GM18868 (cell line): Measurements from ENCODE around the gene CACNB3.

Source experiments
- ATAC-seq: cut with Tn5 transposase; IDR thresholded peaks from one replicate; pipeline ENCODE4 v1.9.1; 2021; ENCODE audit warnings: mild to moderate bottlenecking, moderate library complexity; ENCODE audit not compliant: unreplicated experiment

The CACNB3 gene

GRCh38 chr12:48788524-48788853, 29.8 kb upstream of the CACNB3 start:
- no peak for ATAC-seq

GRCh38 chr12:48788854-48789775, 29.2 kb upstream of the CACNB3 start, which contains the start of gene ADCY6:
ADCY6 (minus strand) TSS chr12:48789089; CDS start chr12:48783434, 5,655 bp downstream.
- ATAC-seq, result no peak

GRCh38 chr12:48789858-48790326, 28.4 kb upstream of the CACNB3 start:
- ATAC-seq, result no peak

- ATAC-seq, result no peak
Measured at GRCh38 chr12:48793696-48794095, 24.6 kb upstream of the CACNB3 start.

- ATAC-seq, result no peak
Measured at GRCh38 chr12:48794870-48795269, 23.4 kb upstream of the CACNB3 start.

GRCh38 chr12:48795550-48796455, 22.5 kb upstream of the CACNB3 start:
- ATAC-seq, result no peak

- no peak for ATAC-seq
Measured at GRCh38 chr12:48796976-48797375, 21.3 kb upstream of the CACNB3 start.

- no peak for ATAC-seq
Measured at GRCh38 chr12:48800457-48800856, 17.8 kb upstream of the CACNB3 start.

GRCh38 chr12:48800971-48801370, 17.3 kb upstream of the CACNB3 start:
- ATAC-seq, result no peak

- no peak for ATAC-seq
Measured at GRCh38 chr12:48803675-48804074, 14.6 kb upstream of the CACNB3 start.

- ATAC-seq, result no peak
Measured at GRCh38 chr12:48807981-48808380, 10.3 kb upstream of the CACNB3 start.

- no peak for ATAC-seq
Measured at GRCh38 chr12:48810903-48811431, 7.3 kb upstream of the CACNB3 start.

- ATAC-seq, result no peak
Measured at GRCh38 chr12:48811437-48812090, 6.7 kb upstream of the CACNB3 start.

- ATAC-seq, result no peak
Measured at GRCh38 chr12:48812389-48812788, 5.9 kb upstream of the CACNB3 start.

- no peak for ATAC-seq
Measured at GRCh38 chr12:48813465-48814261, 4.6 kb upstream of the CACNB3 start.

- peak; percentile 83 for ATAC-seq
Measured at GRCh38 chr12:48814262-48815125, 3.8 kb upstream of the CACNB3 start.

- peak; percentile 23 for ATAC-seq
Measured at GRCh38 chr12:48815126-48816110, 2.9 kb upstream of the CACNB3 start.
